Measurements from ENCODE around the gene MEGF8.

MEGF8 gene

DNA sequence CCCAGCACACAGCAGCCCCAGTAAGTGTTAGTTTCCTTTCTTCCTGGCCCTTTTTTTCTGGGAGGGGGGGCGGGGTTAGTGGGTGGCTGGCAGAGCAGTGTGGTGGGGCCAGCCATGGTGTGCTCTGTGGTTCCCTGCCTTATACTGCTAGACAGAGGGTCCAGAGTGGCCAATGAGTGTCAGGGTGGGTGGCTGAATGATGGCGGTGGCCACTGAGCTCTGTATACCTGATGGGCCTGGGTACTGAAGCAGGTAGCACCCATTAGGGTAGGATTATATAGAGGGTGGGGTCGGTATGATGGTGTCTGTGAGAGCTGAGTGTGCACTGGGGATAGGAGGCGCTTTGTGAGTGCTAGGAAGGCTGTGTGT, 42.6 kb upstream of the MEGF8 start:
- TF ChIP-seq GATA2 (IDR thresholded peaks at IDR 0.05; ENCODE audit: low read depth, low read length) (no peak), GATA3 (IDR thresholded peaks at IDR 0.05; ENCODE audit: low read depth, low read length) (no peak)

- TF ChIP-seq GATA3 (IDR thresholded peaks at IDR 0.05; ENCODE audit: low read depth, low read length) = no peak
- TF ChIP-seq GATA2 (IDR thresholded peaks at IDR 0.05; ENCODE audit: low read depth, low read length) = no peak
Measured at GRCh38 chr19:42283188-42284065, 42.0 kb upstream of the MEGF8 start.

DNA sequence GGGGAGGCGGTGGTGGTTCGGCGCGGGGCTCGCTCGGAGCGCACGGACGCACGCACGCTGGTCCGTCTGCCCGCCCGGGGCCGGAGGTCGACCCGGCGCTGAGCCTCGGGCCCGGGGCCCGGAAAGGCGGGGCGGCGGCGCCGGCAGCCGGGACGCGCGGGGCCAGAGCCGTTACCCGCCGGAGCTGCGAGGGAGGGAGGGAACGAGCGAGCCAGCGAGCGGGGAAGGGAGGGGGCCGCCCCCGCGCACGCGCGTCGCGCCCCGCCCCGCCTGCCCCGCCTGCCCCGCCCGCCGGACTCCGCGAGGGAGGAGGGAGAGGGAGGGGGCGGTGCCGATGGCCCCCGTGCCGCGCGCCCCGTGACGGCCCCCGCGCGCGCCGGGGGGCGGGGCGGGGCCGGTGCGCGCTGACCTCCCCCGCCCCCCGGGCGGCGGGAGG, 41.4 kb upstream of the MEGF8 start:
- no peak for TF ChIP-seq GATA2 (IDR thresholded peaks at IDR 0.05; ENCODE audit: low read depth, low read length)
- no peak for TF ChIP-seq GATA3 (IDR thresholded peaks at IDR 0.05; ENCODE audit: low read depth, low read length)

GRCh38 chr19:42284591-42285341, 40.7 kb upstream of the MEGF8 start:
- TF ChIP-seq GATA3 (IDR thresholded peaks at IDR 0.05; ENCODE audit: low read depth, low read length) = no peak
- no peak for TF ChIP-seq GATA2 (IDR thresholded peaks at IDR 0.05; ENCODE audit: low read depth, low read length)

DNA sequence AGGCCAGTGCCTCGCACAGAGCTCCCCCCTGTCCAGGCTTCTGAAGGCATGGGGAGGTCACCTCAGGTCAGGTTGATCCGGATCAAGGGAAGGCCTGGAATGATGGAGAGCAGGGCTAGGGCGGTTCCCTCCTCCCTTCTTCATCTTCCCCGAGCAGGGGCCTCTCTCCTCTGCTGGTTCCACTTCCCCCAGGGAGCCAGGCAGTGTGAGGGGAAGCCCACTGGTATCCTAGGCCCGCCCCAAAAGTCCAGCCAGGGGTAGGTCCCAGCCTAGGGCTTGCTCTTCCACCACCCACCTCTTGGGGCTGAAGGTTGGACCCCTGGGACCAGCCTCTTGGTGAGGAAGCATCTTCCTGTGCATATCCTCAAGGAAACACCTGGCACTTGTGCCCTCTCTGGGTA, 39.9 kb upstream of the MEGF8 start:
- TF ChIP-seq GATA3 (IDR thresholded peaks at IDR 0.05; ENCODE audit: low read depth, low read length) = no peak
- no peak for TF ChIP-seq GATA2 (IDR thresholded peaks at IDR 0.05; ENCODE audit: low read depth, low read length)

GRCh38 chr19:42285988-42286348, 39.5 kb upstream of the MEGF8 start:
- TF ChIP-seq GATA2 (IDR thresholded peaks at IDR 0.05; ENCODE audit: low read depth, low read length) (no peak), GATA3 (IDR thresholded peaks at IDR 0.05; ENCODE audit: low read depth, low read length) (no peak)

DNA sequence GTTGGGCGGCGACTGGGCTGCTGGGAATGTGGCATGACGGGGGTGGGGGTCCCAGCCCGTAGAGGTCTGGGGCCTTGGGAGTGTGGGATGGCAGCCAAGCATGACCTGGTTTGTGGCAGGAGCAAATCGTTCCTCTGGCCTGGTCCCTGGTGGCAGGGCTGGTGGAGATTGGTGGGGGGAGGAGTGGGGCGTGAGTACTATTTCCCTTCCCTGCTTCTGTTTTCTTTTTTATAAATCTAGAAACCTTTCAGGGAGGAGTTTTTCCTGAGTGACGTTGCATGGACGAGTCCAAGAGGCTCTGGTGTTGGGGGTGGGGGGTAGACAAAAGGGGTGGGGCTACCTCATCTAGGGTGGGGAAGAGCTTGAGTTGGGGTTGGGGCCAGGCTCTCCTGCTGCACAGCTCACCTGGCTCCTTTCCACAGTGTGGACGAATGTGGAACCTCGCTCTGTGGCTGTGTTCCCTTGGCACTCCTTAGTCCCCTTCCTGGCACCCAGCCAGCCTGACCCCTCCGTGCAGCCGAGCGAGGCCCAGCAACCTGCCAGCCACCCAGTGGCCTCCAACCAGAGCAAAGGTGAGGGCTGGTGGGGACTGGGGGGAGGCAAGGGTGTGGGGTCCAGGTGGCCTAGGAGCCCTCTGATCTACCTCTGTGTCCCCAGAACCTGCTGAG, 39.0 kb upstream of the MEGF8 start:
- TF ChIP-seq GATA2 (IDR thresholded peaks at IDR 0.05; ENCODE audit: low read depth, low read length) (no peak), GATA3 (IDR thresholded peaks at IDR 0.05; ENCODE audit: low read depth, low read length) (no peak)

- TF ChIP-seq GATA2 (IDR thresholded peaks at IDR 0.05; ENCODE audit: low read depth, low read length) = no peak
- TF ChIP-seq GATA3 (IDR thresholded peaks at IDR 0.05; ENCODE audit: low read depth, low read length) = no peak
Measured at GRCh38 chr19:42287017-42287826, 38.2 kb upstream of the MEGF8 start.

- TF ChIP-seq GATA3 (IDR thresholded peaks at IDR 0.05; ENCODE audit: low read depth, low read length) (no peak), GATA2 (IDR thresholded peaks at IDR 0.05; ENCODE audit: low read depth, low read length) (no peak)
Measured at GRCh38 chr19:42287827-42288107, 37.7 kb upstream of the MEGF8 start.

- TF ChIP-seq GATA2 (IDR thresholded peaks at IDR 0.05; ENCODE audit: low read depth, low read length) (no peak), GATA3 (IDR thresholded peaks at IDR 0.05; ENCODE audit: low read depth, low read length) (no peak)
Measured at GRCh38 chr19:42288387-42288786, 37.0 kb upstream of the MEGF8 start.

- TF ChIP-seq GATA2 (IDR thresholded peaks at IDR 0.05; ENCODE audit: low read depth, low read length) (no peak), GATA3 (IDR thresholded peaks at IDR 0.05; ENCODE audit: low read depth, low read length) (no peak)
Measured at GRCh38 chr19:42288881-42289555, 36.4 kb upstream of the MEGF8 start.

GRCh38 chr19:42289556-42290041, 35.8 kb upstream of the MEGF8 start:
- TF ChIP-seq GATA2 (IDR thresholded peaks at IDR 0.05; ENCODE audit: low read depth, low read length) = no peak

- TF ChIP-seq GATA3 (IDR thresholded peaks at IDR 0.05; ENCODE audit: low read depth, low read length) = no peak
- no peak for TF ChIP-seq GATA2 (IDR thresholded peaks at IDR 0.05; ENCODE audit: low read depth, low read length)
Measured at GRCh38 chr19:42290136-42290522, 35.3 kb upstream of the MEGF8 start.

Data from SH-SY5Y (cell line).